HEK293 (cell line): Measurements from ENCODE around the gene PRKRA.

Experiments
- ATF2 ChIP-seq: fragments of 450-650 bp; formaldehyde crosslinking; IDR thresholded peaks from 2 replicates; pipeline ENCODE4 v1.5.1; 2016; ENCODE audit warnings: missing biosample characterization, missing genetic modification characterization, low read depth
- CTCF ChIP-seq: fragments of 450-650 bp; formaldehyde crosslinking; IDR thresholded peaks from 2 replicates; pipeline ENCODE4 v1.5.1; 2016; ENCODE audit warnings: missing biosample characterization, missing genetic modification characterization
- REST ChIP-seq: fragments of 450-650 bp; formaldehyde crosslinking; IDR thresholded peaks from 2 replicates; pipeline ENCODE4 v1.5.1; 2016; ENCODE audit warnings: missing biosample characterization, missing genetic modification characterization
- YY1 ChIP-seq: fragments of 450-650 bp; formaldehyde crosslinking; IDR thresholded peaks from 2 replicates; pipeline ENCODE4 v1.5.1; 2018; ENCODE audit warnings: missing biosample characterization, missing genetic modification characterization
- ZNF239 ChIP-seq: fragments of 450-650 bp; formaldehyde crosslinking; IDR thresholded peaks from 2 replicates; pipeline ENCODE4 v1.5.1; 2016; ENCODE audit warnings: missing biosample characterization, missing genetic modification characterization
- ZNF76 ChIP-seq: fragments of 450-650 bp; formaldehyde crosslinking; IDR thresholded peaks from 2 replicates; pipeline ENCODE4; 2016; ENCODE audit warnings: low read depth, missing biosample characterization, missing genetic modification characterization, borderline replicate concordance

- TF ChIP-seq ATF2 (tag by site-specific recombination), result no peak
- TF ChIP-seq CTCF (tag by site-specific recombination), result no peak
- TF ChIP-seq REST (tag by site-specific recombination), result no peak
- no peak for TF ChIP-seq YY1 (tag by site-specific recombination)
- TF ChIP-seq ZNF239 (tag by site-specific recombination), result no peak
- no peak for TF ChIP-seq ZNF76 (tag by site-specific recombination)
These were observed 22.6 kb downstream of the PRKRA start for GRCh38 chr2:178428396-178428806.
